PC-9 (cell line): ENCODE results near the gene C17orf78.

Experiments
- CTCF ChIP-seq: fragments of 200-600 bp; sonication (generic); conservative IDR thresholded peaks from 2 replicates; pipeline ENCODE4 v1.6.1; 2017; ENCODE audit warnings: mixed run types, antibody characterized with exemption, mild to moderate bottlenecking, moderate library complexity
- EZH2 ChIP-seq: fragments of 200-600 bp; sonication (generic); IDR thresholded peaks from 2 replicates; pipeline ENCODE4 v1.8.0; 2017; ENCODE audit warnings: antibody characterized with exemption, low read depth

- no peak for TF ChIP-seq CTCF
- no peak for TF ChIP-seq EZH2
Observed at GRCh38 chr17:37388266-37388665, 12.5 kb downstream of the C17orf78 start.
